Midbrain (tissue), 1 donor: ENCODE data around the gene ARL14EPL.

Experiments
- DNase-seq: peaks from one replicate; lab custom pipeline; 2025; lab: John Stamatoyannopoulos, UW

ARL14EPL gene

DNA sequence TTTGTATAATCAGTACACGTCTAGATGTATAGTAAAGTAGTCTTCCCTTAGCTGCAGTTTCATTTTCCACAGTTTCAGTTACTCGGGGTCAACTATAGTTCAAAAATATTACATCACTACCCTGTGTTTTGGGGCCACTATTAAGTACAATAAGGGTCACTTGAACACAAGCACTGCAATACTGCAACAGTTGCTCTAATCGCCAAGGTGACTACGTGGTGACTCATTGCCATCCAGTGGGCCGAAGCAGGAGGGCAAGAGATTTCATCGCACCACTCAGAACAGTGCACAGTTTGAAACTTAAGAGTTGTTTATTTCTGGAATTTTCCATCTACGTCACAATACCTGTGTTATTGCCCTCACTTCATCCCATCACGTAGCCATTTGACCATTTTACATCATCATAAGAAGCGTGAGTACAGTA is at the start of gene ARL14EPL:
Gene ARL14EPL, plus strand, starts transcription at position 379 of the 424 bp plus-strand sequence. CDS start 18,994 bp downstream, outside the sequence.
- peak; percentile 15 for DNase-seq

DNA sequence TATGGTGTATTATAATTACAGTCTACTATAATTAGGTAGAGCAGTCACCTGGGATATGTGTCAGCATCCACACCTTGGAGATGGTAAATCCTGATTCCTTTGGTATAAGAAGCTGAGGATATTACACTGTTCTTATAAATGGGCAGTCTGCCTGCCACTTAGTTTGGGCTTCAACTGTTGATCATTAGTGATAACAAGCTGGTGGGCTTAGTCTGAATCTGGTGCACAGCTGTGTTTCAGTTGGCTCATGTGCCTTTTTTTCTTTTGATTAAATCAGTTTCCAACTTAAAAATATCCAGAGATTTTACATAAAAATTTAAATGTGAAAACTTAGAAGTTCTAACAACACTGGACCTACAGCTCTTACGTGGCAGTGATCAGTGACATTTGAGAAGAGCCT is 48.8 kb upstream of the ARL14EPL start:
- DNase-seq: no peak

DNA sequence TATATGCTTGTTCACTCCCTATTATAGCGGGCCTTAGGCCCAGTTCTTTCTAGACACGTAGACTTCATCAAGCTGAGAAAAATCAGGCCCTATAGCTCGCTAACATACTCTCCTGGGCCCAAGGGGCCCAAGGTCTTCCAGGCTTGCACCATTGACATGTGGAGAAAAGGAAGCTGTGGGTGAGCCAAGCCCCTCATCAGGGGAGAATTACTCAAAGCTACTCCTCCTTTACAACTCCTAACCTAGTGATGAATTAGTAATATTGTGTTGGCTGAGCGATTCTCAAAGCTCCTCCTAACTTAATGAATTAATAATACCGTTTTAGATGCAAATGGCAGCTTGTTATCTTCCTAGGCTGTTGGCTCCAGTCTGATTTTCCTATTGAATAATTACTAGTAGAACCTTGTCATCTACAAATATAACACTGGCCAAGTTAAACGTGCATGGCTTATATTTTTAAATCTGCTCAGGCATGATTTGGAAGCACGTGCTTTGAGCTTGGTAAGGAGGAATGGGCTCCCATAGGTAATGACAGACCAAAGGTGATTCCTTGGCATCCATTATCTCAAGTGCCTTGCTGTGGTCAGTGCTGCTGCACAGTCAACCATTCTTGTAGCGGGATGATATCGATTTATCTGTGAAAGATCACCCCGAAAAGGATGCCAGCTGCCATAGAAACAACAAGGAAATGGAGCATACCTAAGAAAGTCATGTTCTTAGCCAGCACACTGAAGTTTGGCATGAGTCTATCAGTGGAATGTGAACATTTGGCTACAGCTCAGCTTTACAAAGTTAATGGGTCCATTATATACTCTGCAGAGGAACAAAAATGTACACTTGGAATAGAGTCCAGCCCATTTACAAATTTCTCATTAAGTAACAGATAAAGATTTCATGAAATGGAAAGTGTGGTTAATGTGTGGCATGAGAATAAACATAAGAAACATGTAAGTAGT is 46.2 kb upstream of the ARL14EPL start:
- DNase-seq: no peak

- DNase-seq: no peak
Observed at GRCh38 chr5:115988002-115988401, 44.3 kb upstream of the ARL14EPL start.

- no peak for DNase-seq
Observed at GRCh38 chr5:115992848-115993350, 39.4 kb upstream of the ARL14EPL start.

DNA sequence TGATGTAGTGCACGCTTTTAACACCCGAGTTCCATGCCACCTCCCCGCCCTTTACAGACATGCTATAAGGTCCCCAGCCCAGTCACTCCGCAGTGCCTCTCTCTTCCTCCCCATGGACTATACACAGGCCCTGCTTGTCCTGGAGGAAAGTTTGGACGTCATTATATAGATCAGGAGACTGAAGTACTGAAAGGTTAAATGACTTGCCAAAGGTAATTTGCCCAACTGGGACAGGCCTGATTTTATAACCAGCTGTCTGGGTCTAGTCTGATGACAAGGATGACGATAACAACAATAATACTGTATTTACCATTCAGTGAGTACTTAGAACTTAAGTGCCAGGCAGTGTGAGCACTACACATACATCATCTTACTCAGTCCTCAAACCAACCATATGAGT is 36.9 kb upstream of the ARL14EPL start:
- no peak for DNase-seq

DNA sequence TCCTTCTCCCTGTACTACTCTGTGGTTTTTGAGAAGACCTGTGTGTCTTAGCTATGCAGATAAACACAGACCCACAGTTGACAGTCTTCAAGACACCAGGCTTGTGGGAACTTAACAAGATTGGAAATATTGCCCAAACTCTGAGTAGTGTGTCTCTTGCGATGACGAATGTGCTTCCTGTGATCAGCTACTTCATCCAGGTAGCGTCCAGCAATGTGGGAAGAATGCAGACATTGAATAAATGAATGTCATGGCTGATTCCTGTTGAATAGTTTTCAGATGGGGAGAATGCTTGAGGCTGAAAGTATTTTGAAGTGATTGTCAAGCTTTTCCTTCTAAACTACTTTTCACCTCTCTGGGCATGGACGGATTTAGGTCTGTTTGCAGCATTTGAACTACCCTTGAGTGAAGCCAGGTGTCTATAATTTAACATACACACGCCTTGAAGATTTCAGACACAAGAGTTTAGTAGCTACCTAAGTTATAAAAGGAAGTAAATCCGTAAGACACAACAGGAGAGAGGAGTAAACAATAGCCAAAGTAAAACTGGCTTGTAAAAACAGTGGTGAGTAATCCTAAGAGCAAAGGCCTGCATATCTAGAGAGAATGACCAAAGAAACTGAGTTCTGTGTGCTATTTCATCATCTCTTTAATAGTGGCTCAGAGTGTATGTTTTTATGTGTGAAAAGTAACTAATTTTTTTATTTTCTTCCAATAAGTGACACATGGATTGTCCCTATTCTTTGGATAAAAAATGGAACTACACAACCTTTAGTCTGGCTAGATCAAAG is 30.0 kb upstream of the ARL14EPL start:
- DNase-seq: no peak

- no peak for DNase-seq
Observed at GRCh38 chr5:116004248-116004647, 28.0 kb upstream of the ARL14EPL start.

DNA sequence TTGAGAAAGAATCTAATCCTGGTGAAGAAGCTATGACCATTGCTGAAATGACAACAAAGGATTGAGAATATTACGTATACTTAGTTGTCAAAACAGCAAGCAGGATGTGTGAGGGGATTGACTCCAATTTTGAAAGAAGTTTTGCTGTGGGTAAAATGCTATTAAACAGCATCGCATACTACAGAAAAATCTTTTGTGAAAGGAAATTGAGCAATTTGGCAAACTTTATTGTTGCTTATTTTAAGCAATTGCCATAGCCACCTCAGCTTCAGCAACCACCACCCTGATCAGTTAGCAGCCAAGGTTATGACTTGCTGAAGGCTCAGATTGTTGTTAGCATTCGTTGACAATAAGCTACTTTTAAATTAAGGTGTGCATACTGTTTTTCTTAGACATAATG is 22.5 kb upstream of the ARL14EPL start:
- DNase-seq: no peak

DNA sequence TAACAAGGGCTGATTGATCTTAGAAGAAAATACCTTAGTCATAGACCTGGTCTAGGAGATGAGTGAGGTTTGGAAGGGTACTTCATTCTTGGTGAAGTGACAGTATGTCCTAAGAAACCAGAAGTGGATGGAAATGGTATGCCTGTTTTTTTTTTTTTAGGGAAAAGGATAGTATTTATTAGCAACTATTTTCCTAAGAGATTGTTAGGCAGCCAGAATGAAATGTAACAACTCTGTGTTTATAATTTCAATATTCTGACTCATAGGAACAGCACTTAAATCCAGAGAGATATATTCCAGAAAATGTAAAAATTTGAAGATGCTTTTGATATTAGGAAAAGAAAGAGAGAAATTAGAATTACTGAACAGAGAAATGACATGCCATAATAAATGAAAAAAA is 21.2 kb upstream of the ARL14EPL start:
- DNase-seq: no peak

GRCh38 chr5:116013207-116013785 is 19.0 kb upstream of the ARL14EPL start:
- no peak for DNase-seq

- no peak for DNase-seq
Observed at GRCh38 chr5:116013936-116014335, 18.3 kb upstream of the ARL14EPL start.

DNA sequence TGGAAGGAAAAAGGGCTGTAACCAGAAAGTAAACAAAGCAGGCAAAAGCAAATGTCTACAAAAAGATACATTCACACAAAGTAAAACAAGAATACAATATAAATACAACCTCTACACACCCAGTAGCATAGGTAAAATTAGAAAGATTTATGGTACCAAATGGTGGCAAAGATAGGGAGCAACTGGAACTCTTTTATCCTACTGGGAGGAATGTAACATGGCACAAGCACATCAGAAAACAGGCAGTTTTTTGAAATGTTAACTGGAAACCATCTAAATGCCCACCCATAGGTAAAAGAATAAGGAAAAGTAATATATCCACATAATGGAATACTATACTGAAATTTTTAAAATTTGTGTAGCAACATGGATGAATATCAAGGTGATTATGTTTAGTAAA is 8.7 kb upstream of the ARL14EPL start:
- DNase-seq: no peak

- peak; percentile 23 for DNase-seq
Observed at GRCh38 chr5:116025866-116026265, 6.4 kb upstream of the ARL14EPL start.

GRCh38 chr5:116032991-116033390 is 719 bp downstream of the ARL14EPL start:
- no peak for DNase-seq

DNA sequence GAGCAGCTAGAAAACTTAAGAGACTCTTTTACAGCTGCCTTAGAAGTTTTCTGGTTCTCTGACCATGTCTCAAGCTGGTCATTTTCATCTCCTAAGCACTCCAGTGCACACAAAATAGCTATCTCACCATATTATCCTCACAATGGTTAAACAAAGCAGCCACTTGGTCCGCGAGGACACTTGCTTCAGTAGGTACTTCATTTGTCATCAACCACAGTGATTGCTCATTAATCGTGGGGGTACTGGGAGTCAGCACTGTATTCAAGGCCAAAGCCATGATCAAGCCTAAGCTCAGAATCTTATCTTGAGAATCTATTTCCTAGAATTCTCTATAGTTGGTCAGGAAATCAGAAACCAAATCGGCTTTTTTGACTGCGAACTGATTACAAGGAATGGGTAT is 2.9 kb downstream of the ARL14EPL start:
- DNase-seq: no peak

GRCh38 chr5:116037236-116037822 is 5.1 kb downstream of the ARL14EPL start:
- no peak for DNase-seq

GRCh38 chr5:116038817-116039216 is 6.5 kb downstream of the ARL14EPL start:
- no peak for DNase-seq

GRCh38 chr5:116042375-116042774 is 10.1 kb downstream of the ARL14EPL start:
- no peak for DNase-seq

GRCh38 chr5:116044073-116044472 is 11.8 kb downstream of the ARL14EPL start:
- no peak for DNase-seq

DNA sequence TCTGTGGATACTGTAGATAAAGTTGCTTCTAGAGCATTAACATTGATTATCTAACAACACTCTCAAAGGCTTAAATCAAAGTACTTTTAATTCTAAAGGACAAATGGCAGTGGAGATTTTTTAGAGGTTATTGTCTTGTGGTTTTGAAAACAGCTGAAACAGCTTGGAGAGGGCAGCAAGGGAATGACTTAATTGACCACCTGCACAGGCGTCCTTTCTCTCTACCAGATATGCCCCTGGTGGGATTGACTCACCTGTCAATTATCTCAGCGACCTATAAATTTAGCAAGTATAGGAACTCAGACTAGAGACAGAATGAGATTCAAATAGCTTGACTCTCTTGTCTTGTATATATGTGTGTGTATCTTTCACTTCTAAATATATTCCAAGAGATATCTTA is 13.5 kb downstream of the ARL14EPL start:
- DNase-seq: no peak

DNA sequence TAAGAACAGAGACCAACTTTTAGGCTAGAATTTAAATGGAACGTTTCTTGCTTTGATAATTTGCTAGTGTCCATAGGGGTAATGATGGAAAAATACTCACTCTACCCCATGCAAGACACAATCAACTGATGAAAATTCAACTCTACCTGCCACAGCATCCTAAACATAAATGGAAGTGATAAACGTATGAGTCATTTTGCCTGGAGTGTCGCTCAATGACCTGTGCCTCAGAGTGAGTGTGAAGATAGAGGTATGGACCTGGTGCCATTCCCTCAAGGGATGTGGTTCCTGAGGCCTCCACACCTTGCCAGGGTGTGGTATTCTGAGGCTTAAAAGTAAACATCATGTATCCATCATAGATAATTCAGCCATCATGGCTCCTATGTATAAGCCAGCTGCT is 14.0 kb downstream of the ARL14EPL start:
- no peak for DNase-seq
